GM19438 (cell line): ENCODE data around the gene FOXR1.
"Not testable (repeated sequence)": the region's sequence is repeated elsewhere in the genome, so short reads cannot be mapped to it uniquely, and the experiment has no call there.

Experiments used
- ATAC-seq: cut with Tn5 transposase; IDR thresholded peaks from one replicate; pipeline ENCODE4 v1.9.1; 2021; ENCODE audit warnings: low read depth; ENCODE audit not compliant: unreplicated experiment

Gene FOXR1

GRCh38 chr11:118939953-118940598, 31.5 kb upstream of the FOXR1 start:
- no peak for ATAC-seq

GRCh38 chr11:118947091-118947490, 24.5 kb upstream of the FOXR1 start:
- ATAC-seq = no peak

DNA sequence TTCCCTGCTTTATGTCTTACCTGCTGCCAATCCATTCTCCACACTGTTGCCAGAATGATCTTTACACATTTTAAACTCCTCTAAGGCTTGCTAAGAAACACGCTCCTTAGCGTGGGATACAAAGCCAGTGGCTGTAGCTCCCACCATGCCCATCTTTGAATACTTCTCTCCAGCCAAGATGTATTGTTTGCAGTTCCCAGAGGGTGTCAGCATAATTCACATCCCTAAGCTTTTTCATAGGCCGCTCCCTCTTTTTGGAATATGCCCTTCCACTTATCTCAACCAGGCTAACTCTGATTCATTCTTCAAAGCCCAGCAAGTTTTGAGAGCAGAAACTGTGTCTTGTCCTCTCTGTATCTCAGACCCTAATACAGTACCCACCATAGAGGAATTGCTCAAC, 23.6 kb upstream of the FOXR1 start:
- no peak for ATAC-seq

GRCh38 chr11:118953265-118953664, 18.3 kb upstream of the FOXR1 start:
- ATAC-seq = no peak

- ATAC-seq = not testable (repeated sequence)
Measured at GRCh38 chr11:118953976-118954375, 17.6 kb upstream of the FOXR1 start.

GRCh38 chr11:118956094-118956846, 15.3 kb upstream of the FOXR1 start, which contains the start of gene UPK2:
TSS of gene UPK2 (plus strand) at chr11:118956298. CDS start at chr11:118956351, 53 bp downstream.
- ATAC-seq = no peak

GRCh38 chr11:118956847-118957469, 14.6 kb upstream of the FOXR1 start:
- ATAC-seq = no peak

DNA sequence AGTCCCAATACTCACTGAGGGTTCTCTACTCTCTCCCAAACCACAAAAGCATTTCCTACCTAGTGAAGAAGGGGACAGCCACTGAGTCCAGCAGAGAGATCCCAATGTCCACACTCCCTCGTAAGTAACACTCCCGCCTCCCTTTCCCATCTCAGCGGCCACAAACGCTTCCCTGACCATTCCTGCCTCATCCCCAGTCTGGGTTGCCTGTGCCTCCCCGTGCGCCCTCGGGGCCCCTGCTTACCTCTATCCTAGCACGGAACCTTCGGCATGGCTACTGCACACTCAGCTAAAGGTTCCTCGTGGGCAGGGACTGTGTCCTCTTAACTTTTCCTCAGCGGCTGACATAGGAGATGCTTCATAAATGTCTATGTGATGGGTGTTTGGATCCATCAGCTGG, 14.0 kb upstream of the FOXR1 start:
- ATAC-seq = no peak

- ATAC-seq = no peak
Measured at GRCh38 chr11:118957968-118958367, 13.6 kb upstream of the FOXR1 start.

GRCh38 chr11:118958577-118958976, 13.0 kb upstream of the FOXR1 start:
- no peak for ATAC-seq

- ATAC-seq = no peak
Measured at GRCh38 chr11:118961189-118961588, 10.4 kb upstream of the FOXR1 start.

GRCh38 chr11:118961591-118961990, 10.0 kb upstream of the FOXR1 start:
- no peak for ATAC-seq

DNA sequence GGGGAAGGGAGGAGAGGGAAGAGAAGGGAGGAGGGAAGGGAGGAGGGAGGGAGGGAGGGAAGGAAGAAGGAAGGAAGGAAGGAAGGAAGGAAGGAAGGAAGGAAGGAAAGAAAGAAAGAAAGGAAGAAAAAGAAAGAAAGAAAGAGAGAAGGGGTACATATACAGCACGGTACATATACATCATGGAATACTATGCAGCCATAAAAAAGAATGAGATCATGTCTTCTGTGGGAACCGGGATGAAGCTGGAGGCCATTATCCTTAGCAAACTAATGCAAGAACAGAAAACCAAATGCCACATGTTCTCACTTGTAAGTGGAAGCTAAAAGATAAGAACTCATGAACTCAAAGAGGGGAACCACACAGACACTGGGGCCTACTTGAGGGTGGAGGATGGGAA, 2.1 kb upstream of the FOXR1 start:
- ATAC-seq = not testable (repeated sequence)

DNA sequence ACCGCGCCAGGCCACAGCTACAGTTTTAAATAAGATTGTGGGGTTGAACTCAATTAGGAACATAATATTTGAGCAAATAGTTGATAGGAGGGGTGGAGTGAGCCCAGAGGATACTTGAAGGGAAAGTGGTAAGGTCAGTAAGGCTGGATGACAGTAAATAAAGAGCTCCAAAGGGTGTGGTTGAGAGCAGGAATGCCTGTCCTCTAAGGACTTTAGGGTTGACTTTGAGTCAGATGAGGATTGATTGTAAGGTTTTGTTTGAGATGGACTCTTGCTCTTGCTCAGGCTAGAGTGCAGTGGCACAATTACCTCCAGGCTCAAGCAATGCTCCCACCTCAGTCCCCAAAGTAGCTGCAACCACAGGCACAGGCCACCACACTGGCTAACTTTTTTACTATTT, 2.4 kb downstream of the FOXR1 start:
- ATAC-seq = no peak

DNA sequence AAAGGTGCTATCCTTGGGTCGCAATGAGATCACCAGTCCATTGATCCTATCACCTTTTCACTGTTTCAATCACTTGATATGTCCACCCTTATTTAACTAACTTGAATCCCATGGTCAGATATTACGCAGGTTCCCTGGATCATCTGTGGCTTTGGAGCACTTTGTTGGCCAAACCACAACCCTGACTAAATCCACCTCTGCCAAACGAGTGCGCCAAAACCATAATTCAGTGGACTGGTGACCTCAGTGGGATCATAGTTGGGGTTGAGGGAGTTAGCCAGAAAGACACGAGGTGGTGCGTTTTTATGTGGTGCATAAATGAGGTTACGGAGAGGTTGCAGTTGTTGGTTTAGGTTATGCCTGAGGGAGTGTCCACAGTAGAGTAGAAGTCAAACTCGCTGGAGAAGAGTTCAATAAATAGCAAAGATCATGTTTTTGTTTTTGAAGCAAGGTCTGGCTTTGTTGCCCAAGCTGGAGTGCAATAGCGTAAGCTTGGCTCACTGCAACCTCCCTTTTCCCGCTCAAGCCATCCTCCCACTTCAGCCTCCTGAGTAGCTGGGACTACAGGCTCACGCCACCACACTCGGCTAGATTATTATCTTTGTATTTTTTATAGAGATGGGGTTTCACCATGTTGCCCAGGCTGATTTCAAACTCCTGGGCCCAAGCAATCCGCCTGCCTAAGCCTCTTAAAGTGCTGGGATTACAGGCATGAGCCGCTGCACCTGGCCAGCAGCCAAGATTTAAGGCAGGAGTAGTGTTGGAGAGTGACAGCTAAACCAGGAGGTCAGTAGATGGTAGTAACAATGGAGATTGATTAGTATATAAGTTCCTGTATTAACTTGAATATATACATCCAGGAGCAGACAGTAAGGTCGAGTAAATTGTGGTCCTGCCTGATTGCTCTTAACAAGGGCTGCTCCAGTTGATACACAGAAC, 4.5 kb downstream of the FOXR1 start:
- no peak for ATAC-seq

DNA sequence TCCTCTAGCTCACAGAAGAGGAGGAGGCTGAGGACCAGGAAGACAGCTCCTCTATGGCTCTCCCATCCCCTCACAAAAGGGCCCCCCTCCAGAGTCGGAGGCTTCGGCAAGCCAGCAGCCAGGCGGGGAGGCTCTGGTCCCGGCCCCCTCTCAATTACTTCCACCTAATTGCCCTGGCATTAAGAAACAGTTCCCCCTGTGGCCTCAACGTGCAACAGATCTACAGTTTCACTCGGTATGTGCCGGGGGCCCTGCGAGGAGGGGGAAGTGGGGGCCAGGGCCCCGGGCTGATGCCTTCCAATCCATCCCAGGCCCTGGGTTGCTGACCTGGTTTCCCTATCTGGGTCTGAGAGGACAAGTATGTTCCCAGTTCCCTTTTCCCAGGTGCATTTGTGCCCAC, 7.9 kb downstream of the FOXR1 start:
- no peak for ATAC-seq

DNA sequence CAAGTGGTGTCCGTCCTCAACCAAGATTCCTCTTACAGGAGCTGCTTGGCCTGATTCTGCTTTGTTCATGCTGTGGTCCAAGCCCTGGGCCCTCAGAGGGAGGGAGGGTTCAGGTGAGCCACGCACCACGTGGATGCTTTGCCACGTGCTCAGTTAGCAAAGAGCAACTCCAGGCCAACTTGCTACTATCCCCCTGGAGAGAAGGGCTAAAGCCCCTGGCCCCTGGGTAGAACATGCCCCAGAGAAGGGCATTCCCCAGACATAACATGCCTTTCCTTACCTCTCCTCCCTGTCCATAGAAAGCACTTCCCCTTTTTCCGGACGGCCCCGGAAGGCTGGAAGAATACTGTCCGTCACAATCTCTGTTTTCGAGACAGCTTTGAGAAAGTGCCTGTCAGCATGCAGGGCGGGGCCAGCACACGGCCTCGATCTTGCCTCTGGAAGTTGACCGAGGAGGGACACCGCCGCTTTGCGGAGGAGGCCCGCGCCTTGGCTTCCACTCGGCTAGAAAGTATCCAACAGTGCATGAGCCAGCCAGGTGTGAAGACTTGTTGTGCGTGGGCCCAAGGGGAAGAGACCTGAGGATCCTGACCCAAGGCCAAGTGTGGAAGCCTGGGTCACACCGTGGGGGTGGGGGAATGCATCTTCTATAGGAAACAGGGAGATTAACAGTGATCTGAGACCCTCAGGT, 8.8 kb downstream of the FOXR1 start:
- no peak for ATAC-seq

DNA sequence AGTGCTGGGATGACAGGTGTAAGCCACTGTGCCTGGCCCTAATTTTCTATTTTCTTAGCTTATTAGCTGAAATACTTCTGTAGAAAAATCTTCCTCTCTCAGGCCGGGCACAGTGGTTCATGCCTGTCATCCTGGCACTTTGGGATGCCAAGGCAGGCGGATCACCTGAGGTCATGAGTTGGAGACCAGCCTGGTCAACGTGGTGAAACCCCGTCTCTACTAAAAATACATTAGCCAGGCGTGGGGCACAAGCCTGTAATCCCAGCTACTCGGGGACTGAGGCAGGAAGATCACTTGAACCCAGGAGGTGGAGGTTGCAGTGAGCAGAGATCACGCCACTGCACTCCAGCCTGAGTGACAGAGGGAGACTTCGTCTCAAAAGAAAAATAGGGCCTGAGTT, 12.8 kb downstream of the FOXR1 start:
- ATAC-seq = not testable (repeated sequence)

DNA sequence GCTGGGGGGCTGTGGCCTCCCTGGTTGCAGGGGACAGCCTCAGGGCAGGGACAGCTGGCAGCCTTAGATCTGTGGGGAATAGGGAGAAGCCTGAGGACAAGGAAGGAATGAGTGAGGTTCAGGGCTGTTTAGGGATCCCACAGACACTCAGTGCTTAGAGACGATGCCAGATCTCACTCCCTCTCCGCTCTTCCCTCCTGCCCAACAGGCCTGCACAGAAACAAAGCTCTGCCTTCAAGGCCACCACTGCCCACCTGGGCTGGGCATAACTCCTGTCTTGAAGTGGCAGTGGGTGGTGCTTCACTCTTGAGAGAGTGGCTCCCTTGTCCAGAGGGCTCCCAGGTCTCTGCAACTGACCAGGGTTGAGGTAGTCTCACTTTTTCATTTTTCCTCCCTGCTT, 13.3 kb downstream of the FOXR1 start:
- ATAC-seq = no peak

GRCh38 chr11:118988280-118988679, 16.7 kb downstream of the FOXR1 start:
- no peak for ATAC-seq
